H1 (cell line): Measurements from ENCODE around the gene RSU1. TPM values are rescaled to one million over a fixed set of nuclear protein-coding genes. Genes with fewer than 3 reads are reported as not detected.

Experiments used
- CTCF ChIA-PET: fragments of 300-600 bp; sonication (Branson Sonifier 250); formaldehyde crosslinking; loops from one replicate; lab custom pipeline; 2021; ENCODE audit not compliant: partially characterized antibody; lab: Charles Lee
- POLR2A ChIA-PET: fragments of 300-600 bp; sonication (Branson Sonifier 250); formaldehyde crosslinking; loops from one replicate; lab custom pipeline; 2021; ENCODE audit warnings: inconsistent platforms; ENCODE audit not compliant: partially characterized antibody; lab: Charles Lee
- DNase-seq, 2 experiments: peaks; one replicate each; pipeline versions ENCODE4 v3.0.0 to v3.0.0-alpha.2; 2010 to 2022; ENCODE audit warnings: low spot score in 2 of 2, low read depth in 1 of 2, mixed read lengths in 1 of 2
- FAIRE-seq: peaks from 2 replicates; lab custom pipeline; 2011; peaks lifted over from hg19 to GRCh38; lab: Jason Lieb, UNC
- H2AFZ ChIP-seq: 2 replicates; pipeline ENCODE4 v1.8.1; 2012; ENCODE audit warnings: low read length, inconsistent platforms
- H2AK5ac ChIP-seq: 2 replicates; pipeline ENCODE4 v1.6.1; 2013; ENCODE audit warnings: low read depth, low read length
- H2BK120ac ChIP-seq: replicated peaks from 2 replicates; pipeline ENCODE3; 2013; ENCODE audit warnings: low read depth, low read length, inconsistent platforms
- H2BK12ac ChIP-seq: 2 replicates; pipeline ENCODE4 v1.6.1; 2013; ENCODE audit warnings: low read depth, low read length
- H2BK15ac ChIP-seq: 2 replicates; pipeline ENCODE4 v1.6.1; 2013; ENCODE audit warnings: low read length
- H2BK20ac ChIP-seq: 2 replicates; pipeline ENCODE4 v1.6.1; 2013; ENCODE audit warnings: low read length
- H2BK5ac ChIP-seq: 2 replicates; pipeline ENCODE4 v1.6.1; 2013; ENCODE audit warnings: low read depth, low read length
- H3K14ac ChIP-seq: 2 replicates; pipeline ENCODE4 v1.6.1; 2013; ENCODE audit warnings: inconsistent platforms; ENCODE audit not compliant: insufficient read length
- H3K18ac ChIP-seq: 2 replicates; pipeline ENCODE4 v1.6.1; 2013; ENCODE audit warnings: low read length; ENCODE audit errors: extremely low read depth
- H3K23ac ChIP-seq: 2 replicates; pipeline ENCODE4 v1.6.1; 2013; ENCODE audit warnings: inconsistent platforms; ENCODE audit not compliant: insufficient read length
- H3K23me2 ChIP-seq: 2 replicates; pipeline ENCODE4 v1.6.1; 2013; ENCODE audit warnings: low read depth, low read length
- H3K27ac ChIP-seq: 2 replicates; pipeline ENCODE4 v1.6.1; 2011; ENCODE audit warnings: low read depth, low read length, inconsistent platforms
- H3K27me3 ChIP-seq, 4 experiments: replicated peaks in 1 of 4; 1 replicate in 1 of 4; 2 replicates in 3 of 4; pipeline versions ENCODE4 v1.6.1 to v1.8.1; 2011 to 2013; ENCODE audit warnings: low read length in 3 of 4, mild to moderate bottlenecking in 3 of 4, inconsistent platforms in 2 of 4, mixed read lengths in 2 of 4, moderate library complexity in 1 of 4; ENCODE audit not compliant: control insufficient read depth in 3 of 4, insufficient read depth in 3 of 4; ENCODE audit errors: extremely low read depth in 1 of 4
- H3K36me3 ChIP-seq, 4 experiments: 2 replicates each; pipeline versions ENCODE4 v1.6.1 to v1.8.1; 2011 to 2013; ENCODE audit warnings: mild to moderate bottlenecking in 4 of 4, low read length in 3 of 4, moderate library complexity in 2 of 4, control low read depth in 1 of 4, inconsistent platforms in 1 of 4; ENCODE audit not compliant: insufficient read depth in 4 of 4, control insufficient read depth in 2 of 4
- H3K4ac ChIP-seq: replicated peaks from 2 replicates; pipeline ENCODE3; 2013; ENCODE audit warnings: low read length, low read depth, mixed read lengths, inconsistent platforms; ENCODE audit not compliant: insufficient read length
- H3K4me1 ChIP-seq, 4 experiments: replicated peaks in 1 of 4; 1 replicate in 1 of 4; 2 replicates in 3 of 4; pipeline versions ENCODE4 v1.6.1 to v1.8.1; 2011 to 2013; ENCODE audit warnings: low read length in 3 of 4, inconsistent platforms in 2 of 4, mixed read lengths in 1 of 4; ENCODE audit not compliant: insufficient read depth in 4 of 4, control insufficient read depth in 3 of 4
- H3K4me2 ChIP-seq, 2 experiments: 2 replicates each; pipeline versions ENCODE4 v1.6.1 to v1.8.1; 2011 to 2013; ENCODE audit warnings: low read depth in 2 of 2, low read length in 2 of 2, control low read depth in 1 of 2, inconsistent platforms in 1 of 2, mild to moderate bottlenecking in 1 of 2; ENCODE audit not compliant: insufficient read depth in 1 of 2
- H3K4me3 ChIP-seq, 4 experiments: fragments of 200-600, 300-600 bp in 1 of 4; sonication (generic), shearing (Covaris generic), sonication (Bioruptor Twin) in 1 of 4; 2 replicates each; pipeline versions ENCODE4 v1.5.1 to v1.8.1; 2011 to 2016; ENCODE audit warnings: low read length in 4 of 4, low read depth in 3 of 4, control low read depth in 2 of 4, inconsistent platforms in 2 of 4, mild to moderate bottlenecking in 2 of 4, mixed read lengths in 1 of 4, moderate library complexity in 1 of 4; ENCODE audit not compliant: insufficient read depth in 2 of 4; ENCODE audit errors: extremely low read depth in 1 of 4
- H3K56ac ChIP-seq: replicated peaks from 2 replicates; pipeline ENCODE3; 2013; ENCODE audit warnings: low read depth, mild to moderate bottlenecking, mixed read lengths, low read length, inconsistent platforms; ENCODE audit not compliant: insufficient read length
- H3K79me1 ChIP-seq: 2 replicates; pipeline ENCODE4 v1.6.1; 2013; ENCODE audit warnings: low read depth, low read length, control low read depth
- H3K79me2 ChIP-seq, 2 experiments: 2 replicates each; pipeline versions ENCODE4 v1.6.1 to v1.8.1; 2012 to 2013; ENCODE audit warnings: low read length in 2 of 2, mild to moderate bottlenecking in 2 of 2, inconsistent platforms in 1 of 2; ENCODE audit not compliant: insufficient read depth in 2 of 2, control insufficient read depth in 1 of 2
- H3K9ac ChIP-seq, 4 experiments: replicated peaks in 1 of 4; 1 replicate in 1 of 4; 2 replicates in 3 of 4; pipeline versions ENCODE4 v1.6.1 to v1.8.1; 2011 to 2013; ENCODE audit warnings: low read depth in 3 of 4, low read length in 3 of 4, control low read depth in 2 of 4, mild to moderate bottlenecking in 2 of 4, moderate library complexity in 2 of 4, inconsistent platforms in 1 of 4; ENCODE audit errors: extremely low read depth in 1 of 4
- H3K9me3 ChIP-seq, 2 experiments: 2 replicates each; pipeline versions ENCODE4 v1.6.1 to v1.8.1; 2012 to 2013; ENCODE audit warnings: mild to moderate bottlenecking in 2 of 2, moderate library complexity in 2 of 2, control low read depth in 1 of 2, inconsistent platforms in 1 of 2, low read depth in 1 of 2, low read length in 1 of 2, mixed read lengths in 1 of 2; ENCODE audit not compliant: insufficient read depth in 2 of 2
- H4K20me1 ChIP-seq, 2 experiments: replicated peaks in 1 of 2; 2 replicates each; pipeline versions ENCODE3 to v1.8.1; 2011 to 2013; ENCODE audit warnings: inconsistent platforms in 2 of 2, low read length in 2 of 2, mild to moderate bottlenecking in 1 of 2; ENCODE audit not compliant: insufficient read depth in 2 of 2, control insufficient read depth in 1 of 2
- H4K5ac ChIP-seq: 2 replicates; pipeline ENCODE4 v1.6.1; 2013; ENCODE audit warnings: low read length, low read depth, mixed read lengths, inconsistent platforms; ENCODE audit not compliant: insufficient read length
- H4K8ac ChIP-seq: 2 replicates; pipeline ENCODE4 v1.8.0; 2013; ENCODE audit warnings: mild to moderate bottlenecking, moderate library complexity, low read length, inconsistent platforms; ENCODE audit not compliant: insufficient read depth; ENCODE audit errors: extremely low read depth
- H4K91ac ChIP-seq: replicated peaks from 2 replicates; pipeline ENCODE3; 2013; ENCODE audit warnings: low read length, mixed read lengths, inconsistent platforms; ENCODE audit not compliant: insufficient read length
- ATF3 ChIP-seq: IDR thresholded peaks from 2 replicates; pipeline ENCODE4 v1.6.1; 2011; ENCODE audit warnings: low read depth, mild to moderate bottlenecking, low read length; ENCODE audit not compliant: insufficient read depth
- HDAC6 ChIP-seq: IDR thresholded peaks from one replicate; pipeline ENCODE4 v1.7.1; 2012; ENCODE audit warnings: low read depth, mild to moderate bottlenecking, inconsistent platforms, low read length, moderate library complexity
- NRF1 ChIP-seq: IDR thresholded peaks from 2 replicates; pipeline ENCODE4 v1.6.1; 2011; ENCODE audit warnings: mild to moderate bottlenecking, low read depth, low read length, improper control_type of control experiment
- PHF8 ChIP-seq: fragments of 200-600 bp; sonication (generic); conservative IDR thresholded peaks from 2 replicates; pipeline ENCODE4 v1.7.1; 2012; ENCODE audit warnings: low read depth, mild to moderate bottlenecking, inconsistent platforms, low read length, moderate library complexity
- SP1 ChIP-seq: IDR thresholded peaks from 2 replicates; pipeline ENCODE4 v1.6.1; 2011; ENCODE audit warnings: low read depth, low read length
- SP4 ChIP-seq: IDR thresholded peaks from 2 replicates; pipeline ENCODE4 v1.6.1; 2012; ENCODE audit warnings: low read length, inconsistent platforms
- WGBS, 2 experiments: shearing (Covaris generic) in 1 of 2; methylation state at CpG; one replicate each; pipeline versions ENCODE4 v1.1.6 to v1.1.7; 2013 to 2015; ENCODE audit warnings: low lambda C conversion rate in 2 of 2, mixed read lengths in 2 of 2, inconsistent platforms in 1 of 2, low coverage in 1 of 2, missing lambda C conversion rate in 1 of 2; ENCODE audit not compliant: insufficient replicate concordance in 2 of 2, insufficient coverage in 1 of 2, insufficient read length in 1 of 2; ENCODE audit errors: extremely low coverage in 1 of 2, missing lambda C conversion rate in 1 of 2; 5-methylcytosine and 5-hydroxymethylcytosine counted together
- polyA plus RNA-seq, 7 experiments: library from polyadenylated mRNA; depleted of rRNA in 3 of 7; stranded (reverse) in 5 of 7; unstranded in 2 of 7; fragments of >200 nt in 5 of 7; fragments of 200-250 nt in 2 of 7; gene quantifications; 1 replicate in 5 of 7; 2 replicates in 1 of 7; 4 replicates in 1 of 7; pipeline versions ENCODE4 v1.2.1 to v1.2.3, GENCODE V29; 2011 to 2013; ENCODE audit warnings: missing spikeins in 2 of 7, mixed read lengths in 2 of 7
- total RNA-seq: library from RNA; stranded (reverse); fragmentation: NEBNext Ultra II Directional; extraction: Animal tissue kit (Norgen Biotek cat#: 25700); gene quantifications from 2 replicates; pipeline ENCODE4 v1.2.1, GENCODE V29; 2021

The RSU1 gene
- total and polyA plus RNA-seq, 2 of the 8 experiments (the other 6 are each of a cell fraction or from before 2014, with no cell fraction given) = 50.0 to 68.2 TPM

DNA sequence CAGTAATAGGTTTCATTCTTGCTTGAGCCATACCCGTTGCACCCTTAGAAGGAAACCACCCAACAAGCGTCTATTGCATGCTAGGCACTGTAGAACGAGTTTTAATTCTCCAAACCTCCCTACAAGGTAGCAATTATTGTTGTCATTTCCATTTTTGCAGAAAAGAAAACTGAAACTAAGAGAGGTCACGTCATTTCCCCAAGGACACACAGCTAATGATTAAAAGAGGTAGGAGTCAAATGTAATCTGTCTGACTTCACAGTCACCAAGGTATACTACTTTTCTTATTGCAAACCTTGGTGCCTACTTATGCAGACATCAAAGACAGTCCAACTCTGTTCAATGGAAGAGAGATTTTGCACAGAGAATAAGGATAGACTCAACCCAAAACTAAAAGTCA, 246.5 kb downstream of the RSU1 start:
- no peak overlapping the region for H2AFZ ChIP-seq
- H3K4ac ChIP-seq = no peak overlapping the region
- no peak overlapping the region for H3K9ac ChIP-seq
- no peaks in the 10 kb centered on the region for H3K9me3 ChIP-seq
- H2BK20ac ChIP-seq = no peak overlapping the region
- no peak overlapping the region for H3K27ac ChIP-seq
- H2AK5ac ChIP-seq = no peak overlapping the region
- H3K79me1 ChIP-seq = no peaks in the 10 kb centered on the region
- CTCF ChIA-PET = no interaction called here
- FAIRE-seq (no peak), DNase-seq (no peak)
- no peak overlapping the region for H3K4me2 ChIP-seq
- POLR2A ChIA-PET = no interaction called here
- no peak overlapping the region for H3K14ac ChIP-seq
- no peak overlapping the region for H2BK120ac ChIP-seq
- no peak overlapping the region for H3K18ac ChIP-seq
- H3K4me3 ChIP-seq = no peak overlapping the region
- WGBS, 2 experiments = 77% methylated on average over 4 of the region's 4 CpGs; no CpG with 5 or more reads in 1 of the 2 experiments
- H2BK15ac ChIP-seq = no peak overlapping the region
- no peak overlapping the region for H3K56ac ChIP-seq
- no peak overlapping the region for H4K5ac ChIP-seq
- H3K36me3 ChIP-seq = no peaks in the 10 kb centered on the region
- no peak overlapping the region for H2BK5ac ChIP-seq
- no peak overlapping the region for H4K8ac ChIP-seq
- H3K4me1 ChIP-seq = 0 out of 7 replicates have a peak, but pooled peaks cover 0 to 3% (median under 1%) of the 10 kb centered on the region in 4 experiments
- H2BK12ac ChIP-seq = no peak overlapping the region
- H3K27me3 ChIP-seq = no peaks in the 10 kb centered on the region
- H3K23ac ChIP-seq = no peak overlapping the region
- H4K91ac ChIP-seq = no peak overlapping the region
- H3K23me2 ChIP-seq = peaks cover 2% of the 10 kb centered on the region; the same call in 1 of the 2 replicates
- H4K20me1 ChIP-seq = no peaks in the 10 kb centered on the region
- H3K79me2 ChIP-seq = no peaks in the 10 kb centered on the region
- TF ChIP-seq SP4 (no peak), PHF8 (no peak), HDAC6 (no peak), NRF1 (no peak), SP1 (no peak), ATF3 (no peak)
